Keratinocyte (primary cell): ENCODE measurements around the gene DPEP2NB.

Source experiments
- CTCF ChIP-seq, 3 experiments: IDR thresholded peaks in 1 of 3; conservative IDR thresholded peaks in 1 of 3; optimal IDR thresholded peaks in 1 of 3; 2 replicates in 2 of 3; 3 replicates in 1 of 3; pipeline versions ENCODE3 to v1.5.1; 2011; ENCODE audit warnings: low read length in 3 of 3, mild to moderate bottlenecking in 3 of 3, moderate library complexity in 2 of 3, control low read depth in 1 of 3, inconsistent platforms in 1 of 3; ENCODE audit not compliant: insufficient read depth in 2 of 3; ENCODE audit errors: extremely low read depth in 1 of 3
- EZH2 ChIP-seq: IDR thresholded peaks from one replicate; pipeline ENCODE4 v1.6.1; 2012; ENCODE audit warnings: inconsistent platforms, mild to moderate bottlenecking, low read length, moderate library complexity

- TF ChIP-seq CTCF (optimal IDR thresholded peaks at IDR 0.05 in 1 of 3, IDR thresholded peaks at IDR 0.05 in 1 of 3, conservative IDR thresholded peaks at IDR 0.05 in 1 of 3; ENCODE audit: extremely low read depth in 1 of 3, insufficient read depth in 2 of 3, low read length in 3 of 3) (no peak), EZH2 (no peak)
These were observed 44.1 kb upstream of the DPEP2NB start for GRCh38 chr16:68059804-68060203.
